Retinal pigment epithelial cell (primary cell): ENCODE data around the gene MCTP2.

Source experiments
- DNase-seq: peaks from one replicate; pipeline ENCODE4 v3.0.0-alpha.2; 2010; ENCODE audit warnings: low read depth
- H3K4me3 ChIP-seq: 2 replicates; pipeline ENCODE4 v1.5.1; 2011; ENCODE audit warnings: mild to moderate bottlenecking, low read length, control low read depth, moderate library complexity
- TF ChIP-seq, protein P1 (sequence below): conservative IDR thresholded peaks from 2 replicates; pipeline ENCODE4 v1.5.1; 2011; ENCODE audit warnings: low read depth, low read length, control low read depth, inconsistent platforms

The MCTP2 gene

GRCh38 chr15:94352636-94353487 lies 121.5 kb downstream of the MCTP2 start:
- TF ChIP-seq, protein P1, sequence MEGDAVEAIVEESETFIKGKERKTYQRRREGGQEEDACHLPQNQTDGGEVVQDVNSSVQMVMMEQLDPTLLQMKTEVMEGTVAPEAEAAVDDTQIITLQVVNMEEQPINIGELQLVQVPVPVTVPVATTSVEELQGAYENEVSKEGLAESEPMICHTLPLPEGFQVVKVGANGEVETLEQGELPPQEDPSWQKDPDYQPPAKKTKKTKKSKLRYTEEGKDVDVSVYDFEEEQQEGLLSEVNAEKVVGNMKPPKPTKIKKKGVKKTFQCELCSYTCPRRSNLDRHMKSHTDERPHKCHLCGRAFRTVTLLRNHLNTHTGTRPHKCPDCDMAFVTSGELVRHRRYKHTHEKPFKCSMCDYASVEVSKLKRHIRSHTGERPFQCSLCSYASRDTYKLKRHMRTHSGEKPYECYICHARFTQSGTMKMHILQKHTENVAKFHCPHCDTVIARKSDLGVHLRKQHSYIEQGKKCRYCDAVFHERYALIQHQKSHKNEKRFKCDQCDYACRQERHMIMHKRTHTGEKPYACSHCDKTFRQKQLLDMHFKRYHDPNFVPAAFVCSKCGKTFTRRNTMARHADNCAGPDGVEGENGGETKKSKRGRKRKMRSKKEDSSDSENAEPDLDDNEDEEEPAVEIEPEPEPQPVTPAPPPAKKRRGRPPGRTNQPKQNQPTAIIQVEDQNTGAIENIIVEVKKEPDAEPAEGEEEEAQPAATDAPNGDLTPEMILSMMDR, result no peak
- no peak for DNase-seq
- no peak overlapping the region for H3K4me3 ChIP-seq

GRCh38 chr15:94353488-94353820 lies 122.1 kb downstream of the MCTP2 start:
- no peak overlapping the region for H3K4me3 ChIP-seq
- TF ChIP-seq, protein P1, result no peak
- DNase-seq, result no peak

GRCh38 chr15:94354655-94355054 lies 123.3 kb downstream of the MCTP2 start:
- no peak for DNase-seq

DNA sequence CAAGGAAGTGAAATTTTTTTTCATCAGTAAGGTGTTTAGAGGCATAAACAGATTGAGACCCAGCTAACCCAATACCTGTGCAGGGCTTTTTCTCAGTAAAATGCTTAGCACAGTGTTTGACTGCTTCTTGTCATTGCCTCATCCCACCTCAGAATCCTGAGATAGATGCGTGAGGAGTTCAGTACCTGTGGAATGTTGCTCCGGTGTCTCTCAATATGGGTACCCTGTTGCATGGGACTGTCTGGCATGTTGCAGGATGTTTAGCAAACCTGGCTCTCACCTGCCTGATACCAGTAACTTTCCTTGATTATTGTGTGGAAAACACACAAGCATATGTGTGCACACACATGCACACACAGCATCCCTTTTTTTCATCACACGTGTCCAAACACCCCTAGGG lies 128.4 kb downstream of the MCTP2 start:
- H3K4me3 ChIP-seq, result no peak overlapping the region
- TF ChIP-seq, protein P1, result no peak
- no peak for DNase-seq

More at GRCh38 chr15:94354655-94355054, 123.3 kb downstream of the MCTP2 start:
- TF ChIP-seq, protein P1, result no peak
- no peak overlapping the region for H3K4me3 ChIP-seq

- H3K4me3 ChIP-seq, result no peak overlapping the region
- TF ChIP-seq, protein P1, result no peak
- DNase-seq, result no peak
Measured at GRCh38 chr15:94360251-94360685, 128.9 kb downstream of the MCTP2 start.

- H3K4me3 ChIP-seq, result no peak overlapping the region
- no peak for DNase-seq
- TF ChIP-seq, protein P1, result no peak
Measured at GRCh38 chr15:94362385-94363092, 131.2 kb downstream of the MCTP2 start.
